ENCODE data around the gene MUC2.

Gene MUC2

DNA sequence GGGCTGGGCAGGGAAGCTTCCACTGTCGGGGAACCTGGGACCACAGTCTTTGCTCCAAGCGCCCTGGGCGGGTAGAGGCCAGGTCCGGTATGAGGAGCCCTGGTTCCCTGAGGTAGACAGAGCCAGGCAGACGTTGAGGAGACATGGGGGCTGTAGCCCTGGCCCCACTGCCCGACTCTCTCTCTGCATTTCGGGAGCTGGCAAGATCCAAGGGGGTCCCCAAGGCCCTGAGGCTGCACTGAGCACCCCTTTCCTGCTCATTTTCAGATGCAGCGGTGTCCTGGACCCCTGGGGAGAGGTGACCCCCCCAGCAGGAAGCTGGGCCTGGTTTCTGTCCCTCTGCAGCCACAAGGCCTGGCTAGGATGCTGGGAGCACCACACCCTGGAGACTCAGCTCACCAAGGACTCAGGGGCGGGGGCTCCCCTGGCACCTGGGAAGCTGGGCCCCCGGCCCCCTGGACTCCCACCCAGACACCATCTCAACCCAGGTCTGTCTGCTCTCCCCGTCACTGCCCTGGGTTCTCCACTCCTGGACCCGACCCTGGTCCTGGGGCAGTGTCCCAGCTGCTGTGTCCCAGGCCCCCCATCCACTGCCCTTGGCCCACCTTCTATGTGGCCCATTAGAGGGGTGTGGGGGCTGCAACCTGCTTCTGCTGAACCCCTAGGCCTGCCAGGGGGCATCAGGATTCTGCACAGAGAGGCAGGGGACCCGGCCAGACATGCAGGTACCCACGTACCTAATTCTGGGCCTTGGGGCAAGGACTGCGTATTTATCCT lies 23.1 kb upstream of the MUC2 start:
- Histone ChIP-seq H4K8ac (ENCODE audit: low read depth, low read length) (no peak overlapping the region), H3K23ac (ENCODE audit: low read length) (no peak overlapping the region), H3K36me3 (ENCODE audit: control insufficient read depth in 1 of 2, insufficient read depth in 2 of 2, low read length in 2 of 2) (no peaks in the 10 kb centered on the region), H3K9ac (ENCODE audit: low read length) (no peak overlapping the region), H2BK12ac (ENCODE audit: low read length) (no peak overlapping the region), H3K4me2 (ENCODE audit: low read length) (no peak overlapping the region), H3K79me2 (ENCODE audit: control insufficient read depth, insufficient read depth, low read length, poor library complexity) (no peaks in the 10 kb centered on the region), H4K91ac (ENCODE audit: low read depth, low read length) (no peak overlapping the region), H2BK120ac (ENCODE audit: insufficient read depth, low read length, poor library complexity) (no peak overlapping the region), H4K12ac (ENCODE audit: low read depth, low read length) (no peak overlapping the region), H2BK5ac (ENCODE audit: low read depth, low read length, poor library complexity) (no peak overlapping the region), H3K79me1 (ENCODE audit: low read length) (no peaks in the 10 kb centered on the region), H3K27me3 (ENCODE audit: insufficient read depth, low read length) (no peaks in the 10 kb centered on the region), H3K9me3 (ENCODE audit: insufficient read depth, low read depth, low read length) (peaks cover 2% of the 10 kb centered on the region), H3K18ac (ENCODE audit: low read length) (no peak overlapping the region), H2AK5ac (ENCODE audit: low read length) (no peak overlapping the region), H3K4ac (ENCODE audit: low read depth, low read length) (no peak overlapping the region), H3K14ac (ENCODE audit: low read length) (no peak overlapping the region), H3K4me1 (ENCODE audit: control insufficient read depth in 1 of 2, insufficient read depth in 2 of 2, low read length in 2 of 2) (peaks cover 2 to 3% of the 10 kb centered on the region in 2 experiments), H3K4me3 (ENCODE audit: low read depth, low read length) (no peak overlapping the region), H2AFZ (ENCODE audit: insufficient read depth, low read length, poor library complexity) (no peak overlapping the region), H3K27ac (ENCODE audit: low read depth, low read length) (no peak overlapping the region)
- WGBS (ENCODE audit: extremely low coverage, insufficient coverage, insufficient read length) = no CpG with 5 or more reads among the region's 15 CpGs
- DNase-seq = no peak

DNA sequence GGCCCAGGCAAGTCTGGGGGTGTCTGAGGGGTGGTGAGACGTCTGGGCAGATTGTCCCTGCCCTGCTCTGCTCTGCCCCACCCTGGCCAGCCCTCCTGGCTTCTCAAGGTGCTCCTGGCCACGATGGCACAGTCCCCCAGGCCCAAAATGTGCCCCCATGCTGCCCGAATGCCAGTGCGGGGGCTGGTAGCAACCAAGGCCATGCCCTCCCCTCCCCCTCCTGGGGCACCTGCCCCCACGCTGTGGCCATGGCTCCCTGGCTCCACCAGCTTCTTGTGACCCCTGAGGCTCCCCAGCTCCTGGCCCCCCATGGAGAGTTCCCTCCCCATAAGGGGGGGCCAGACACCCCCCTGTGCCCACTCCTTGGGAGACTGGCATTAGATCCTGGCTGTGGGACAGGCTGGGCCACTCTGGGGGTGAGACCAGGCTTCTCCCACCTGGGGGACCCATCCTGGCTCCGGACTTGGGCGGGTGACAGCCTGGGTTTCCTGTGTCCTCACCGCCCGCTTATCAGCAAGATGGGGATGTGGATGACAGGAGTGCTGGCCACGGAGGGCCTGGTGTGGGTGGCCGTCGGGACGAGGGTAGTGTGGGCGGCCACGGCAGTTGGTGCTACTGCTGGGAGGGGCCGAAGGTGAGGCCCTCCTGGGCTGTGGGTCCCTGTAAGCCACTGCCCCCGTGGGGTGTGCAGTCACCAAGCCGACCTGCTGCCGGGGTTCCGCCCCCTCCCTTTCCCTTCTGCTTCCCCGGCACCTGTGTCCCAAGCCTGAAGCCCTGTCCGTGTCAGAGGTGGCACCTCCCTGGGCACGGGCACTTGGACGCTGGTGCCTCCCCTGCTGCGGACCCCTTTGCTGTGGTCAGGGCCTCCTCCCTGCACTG lies 22.3 kb upstream of the MUC2 start:
- Histone ChIP-seq H2BK120ac (ENCODE audit: insufficient read depth, low read length, poor library complexity) (no peak overlapping the region), H3K27me3 (ENCODE audit: insufficient read depth, low read length) (no peaks in the 10 kb centered on the region), H4K12ac (ENCODE audit: low read depth, low read length) (no peak overlapping the region), H3K4ac (ENCODE audit: low read depth, low read length) (no peak overlapping the region), H2AFZ (ENCODE audit: insufficient read depth, low read length, poor library complexity) (no peak overlapping the region), H4K8ac (ENCODE audit: low read depth, low read length) (no peak overlapping the region), H4K91ac (ENCODE audit: low read depth, low read length) (no peak overlapping the region), H2AK5ac (ENCODE audit: low read length) (no peak overlapping the region), H3K36me3 (ENCODE audit: control insufficient read depth in 1 of 2, insufficient read depth in 2 of 2, low read length in 2 of 2) (no peaks in the 10 kb centered on the region), H3K23ac (ENCODE audit: low read length) (no peak overlapping the region), H3K4me3 (ENCODE audit: low read depth, low read length) (no peak overlapping the region), H2BK12ac (ENCODE audit: low read length) (no peak overlapping the region), H3K4me2 (ENCODE audit: low read length) (no peak overlapping the region), H3K27ac (ENCODE audit: low read depth, low read length) (no peak overlapping the region), H3K9me3 (ENCODE audit: insufficient read depth, low read depth, low read length) (peaks cover 2% of the 10 kb centered on the region), H3K9ac (ENCODE audit: low read length) (no peak overlapping the region), H3K79me1 (ENCODE audit: low read length) (no peaks in the 10 kb centered on the region), H3K14ac (ENCODE audit: low read length) (no peak overlapping the region), H3K79me2 (ENCODE audit: control insufficient read depth, insufficient read depth, low read length, poor library complexity) (no peaks in the 10 kb centered on the region), H3K4me1 (ENCODE audit: control insufficient read depth in 1 of 2, insufficient read depth in 2 of 2, low read length in 2 of 2) (peaks cover 2 to 3% of the 10 kb centered on the region in 2 experiments), H3K18ac (ENCODE audit: low read length) (no peak overlapping the region), H2BK5ac (ENCODE audit: low read depth, low read length, poor library complexity) (no peak overlapping the region)
- no peak for DNase-seq
- WGBS (ENCODE audit: extremely low coverage, insufficient coverage, insufficient read length) = no CpG with 5 or more reads among the region's 25 CpGs

DNA sequence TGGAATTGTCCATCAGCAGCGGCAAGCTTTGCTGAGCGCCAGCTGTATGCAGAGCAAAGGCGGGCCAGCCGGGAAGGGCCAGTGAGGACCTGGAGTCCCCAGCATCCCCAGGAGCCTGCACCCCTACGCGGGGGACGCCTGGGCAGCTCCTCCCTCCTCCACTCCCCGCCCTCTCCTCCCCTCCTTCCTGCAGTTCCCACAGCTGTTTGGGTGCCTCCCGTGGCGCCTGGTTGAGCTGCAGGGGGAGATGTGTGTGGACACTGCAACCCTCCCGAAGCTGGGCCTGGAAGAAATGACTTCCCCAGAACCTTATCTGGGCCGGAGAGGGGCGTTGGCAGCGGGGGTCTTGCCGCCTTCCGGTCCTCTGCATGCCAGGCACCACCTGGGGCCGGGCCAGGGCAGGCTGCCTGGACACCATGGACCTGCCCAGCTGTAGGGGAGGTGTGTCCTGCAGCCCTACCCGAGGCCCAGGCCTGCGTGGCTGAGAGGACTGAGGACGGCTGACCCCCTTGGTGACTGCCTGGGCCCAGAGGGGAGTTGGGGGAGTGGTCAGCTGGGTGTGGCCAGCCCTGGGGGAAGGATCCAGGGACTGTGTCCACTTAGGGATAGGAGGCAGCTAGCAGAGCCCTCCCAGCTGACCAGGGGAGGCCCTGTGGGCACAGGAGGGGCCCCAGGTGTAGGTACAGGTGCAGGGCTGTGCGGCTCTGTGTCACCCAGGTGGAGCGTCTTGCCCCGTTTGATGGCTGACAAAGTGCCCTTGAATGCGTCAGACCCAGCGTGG lies 21.4 kb upstream of the MUC2 start:
- Histone ChIP-seq H2AK5ac (ENCODE audit: low read length) (no peak overlapping the region), H3K18ac (ENCODE audit: low read length) (no peak overlapping the region), H3K14ac (ENCODE audit: low read length) (no peak overlapping the region), H3K9ac (ENCODE audit: low read length) (no peak overlapping the region), H2BK12ac (ENCODE audit: low read length) (no peak overlapping the region), H4K91ac (ENCODE audit: low read depth, low read length) (no peak overlapping the region), H3K79me2 (ENCODE audit: control insufficient read depth, insufficient read depth, low read length, poor library complexity) (no peaks in the 10 kb centered on the region), H3K79me1 (ENCODE audit: low read length) (no peaks in the 10 kb centered on the region), H4K8ac (ENCODE audit: low read depth, low read length) (no peak overlapping the region), H2AFZ (ENCODE audit: insufficient read depth, low read length, poor library complexity) (no peak overlapping the region), H2BK120ac (ENCODE audit: insufficient read depth, low read length, poor library complexity) (no peak overlapping the region), H3K9me3 (ENCODE audit: insufficient read depth, low read depth, low read length) (peaks cover 2% of the 10 kb centered on the region), H3K27ac (ENCODE audit: low read depth, low read length) (no peak overlapping the region), H3K4me1 (ENCODE audit: control insufficient read depth in 1 of 2, insufficient read depth in 2 of 2, low read length in 2 of 2) (no peaks in the 10 kb centered on the region), H3K4me2 (ENCODE audit: low read length) (no peak overlapping the region), H3K23ac (ENCODE audit: low read length) (no peak overlapping the region), H3K36me3 (ENCODE audit: control insufficient read depth in 1 of 2, insufficient read depth in 2 of 2, low read length in 2 of 2) (no peaks in the 10 kb centered on the region), H4K12ac (ENCODE audit: low read depth, low read length) (no peak overlapping the region), H3K4ac (ENCODE audit: low read depth, low read length) (no peak overlapping the region), H2BK5ac (ENCODE audit: low read depth, low read length, poor library complexity) (no peak overlapping the region), H3K27me3 (ENCODE audit: insufficient read depth, low read length) (no peaks in the 10 kb centered on the region), H3K4me3 (ENCODE audit: low read depth, low read length) (no peak overlapping the region)
- WGBS (ENCODE audit: extremely low coverage, insufficient coverage, insufficient read length) = no CpG with 5 or more reads among the region's 25 CpGs
- no peak for DNase-seq
